SK-N-MC (cell line): Measurements from ENCODE around the gene RANBP9.

Source experiments
- EZH2 ChIP-seq: fragments of 200-600 bp; sonication (generic); IDR thresholded peaks from one replicate; pipeline ENCODE4 v1.6.1; 2017; ENCODE audit warnings: antibody characterized with exemption
- FOXP2 ChIP-seq: optimal IDR thresholded peaks from 2 replicates; pipeline ENCODE3; 2011; ENCODE audit warnings: mild to moderate bottlenecking, moderate library complexity; ENCODE audit not compliant: insufficient read depth; ENCODE audit errors: extremely low read length, control extremely low read depth
- POLR2AphosphoS5 ChIP-seq: IDR thresholded peaks from 2 replicates; pipeline ENCODE4 v1.6.1; 2012; ENCODE audit warnings: mild to moderate bottlenecking, low read depth, low read length, borderline replicate concordance

DNA sequence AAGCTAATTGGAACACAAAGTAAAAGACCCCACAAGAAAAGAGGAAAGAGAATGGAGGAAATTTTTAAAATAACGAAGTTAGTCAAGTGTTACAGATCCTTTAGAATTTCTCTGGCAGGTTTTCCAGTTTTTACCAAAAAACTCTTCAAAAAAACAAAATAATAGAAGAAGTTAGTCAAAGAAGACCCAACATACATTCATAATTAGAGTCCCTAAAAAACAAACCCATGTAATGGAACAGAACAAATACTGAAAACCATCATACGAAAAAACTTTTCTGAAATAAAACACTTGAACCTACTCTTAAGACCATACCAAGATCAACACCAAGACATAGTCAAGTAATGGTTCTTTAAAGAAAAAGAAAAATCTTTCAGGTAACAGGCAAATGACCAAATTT is 31.6 kb downstream of the RANBP9 start:
- no peak for TF ChIP-seq POLR2AphosphoS5
- TF ChIP-seq EZH2: no peak
- no peak for TF ChIP-seq FOXP2
